Fibroblast of lung (primary cell): Measurements from ENCODE around the gene KPNA1.

Source experiments
- CTCF ChIP-seq, 2 donors: IDR thresholded peaks in 1 of 2; conservative IDR thresholded peaks in 1 of 2; 1 replicate in 1 of 2; 2 replicates in 1 of 2; pipeline ENCODE4 v1.5.1; 2011 to 2012; ENCODE audit warnings: low read length in 2 of 2, control low read depth in 1 of 2, inconsistent platforms in 1 of 2, low read depth in 1 of 2, mild to moderate bottlenecking in 1 of 2
- EZH2 ChIP-seq: IDR thresholded peaks from 2 replicates; pipeline ENCODE4 v1.5.1; 2012; ENCODE audit warnings: low read length, control low read depth, mild to moderate bottlenecking; ENCODE audit errors: missing control alignments

DNA sequence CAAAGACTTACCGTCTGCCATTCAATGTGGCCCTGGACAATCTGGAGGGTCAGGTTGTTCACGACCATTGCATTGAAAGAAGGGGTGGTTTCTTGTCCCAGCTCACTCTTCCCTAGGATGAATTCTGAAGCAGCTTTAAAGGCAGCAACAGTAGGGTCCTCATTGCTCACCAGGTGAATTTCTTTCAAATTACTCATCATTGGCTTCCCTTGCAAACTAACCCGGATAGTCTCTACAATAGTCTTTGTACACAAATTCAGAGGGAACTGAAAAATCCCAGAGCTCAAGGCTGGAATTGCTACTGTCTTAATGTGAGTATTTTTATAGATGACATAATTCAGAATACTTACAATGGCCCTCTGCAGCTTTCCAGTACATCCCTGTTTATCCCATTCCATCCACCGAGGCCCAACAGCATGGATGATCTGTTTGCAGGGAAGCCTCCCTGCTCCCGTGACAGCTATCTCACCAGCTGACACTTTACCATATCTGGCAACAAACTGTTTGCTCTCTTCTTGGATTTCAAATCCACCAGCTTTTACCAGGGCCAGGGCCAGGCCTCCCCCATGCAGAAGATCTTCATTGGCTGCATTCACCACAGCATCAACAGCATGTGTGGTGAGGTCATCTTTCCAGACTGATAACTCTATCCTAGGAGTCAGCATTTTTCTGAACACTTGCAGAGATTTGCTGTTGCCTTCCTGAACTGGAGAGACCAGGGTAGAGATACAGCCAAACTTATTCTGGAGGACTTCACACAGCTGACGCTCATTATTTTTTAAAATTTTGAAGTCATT is 40.7 kb upstream of the KPNA1 start:
- no peak for TF ChIP-seq CTCF (conservative IDR thresholded peaks at IDR 0.05 in 1 of 2, IDR thresholded peaks at IDR 0.05 in 1 of 2; ENCODE audit: low read depth in 1 of 2, low read length in 2 of 2)
- no peak for TF ChIP-seq EZH2
